Activated gamma-delta T cell treated with anti-CD3 and anti-CD28 coated beads, Interleukin-2, amount 50 U/mL, for 16 hours (primary cell): ENCODE results near the gene MEF2A.

Experiments used
- DNase-seq: peaks from one replicate; pipeline ENCODE4 v3.0.0-alpha.2; 2020; ENCODE audit warnings: low read depth

Gene MEF2A

DNA sequence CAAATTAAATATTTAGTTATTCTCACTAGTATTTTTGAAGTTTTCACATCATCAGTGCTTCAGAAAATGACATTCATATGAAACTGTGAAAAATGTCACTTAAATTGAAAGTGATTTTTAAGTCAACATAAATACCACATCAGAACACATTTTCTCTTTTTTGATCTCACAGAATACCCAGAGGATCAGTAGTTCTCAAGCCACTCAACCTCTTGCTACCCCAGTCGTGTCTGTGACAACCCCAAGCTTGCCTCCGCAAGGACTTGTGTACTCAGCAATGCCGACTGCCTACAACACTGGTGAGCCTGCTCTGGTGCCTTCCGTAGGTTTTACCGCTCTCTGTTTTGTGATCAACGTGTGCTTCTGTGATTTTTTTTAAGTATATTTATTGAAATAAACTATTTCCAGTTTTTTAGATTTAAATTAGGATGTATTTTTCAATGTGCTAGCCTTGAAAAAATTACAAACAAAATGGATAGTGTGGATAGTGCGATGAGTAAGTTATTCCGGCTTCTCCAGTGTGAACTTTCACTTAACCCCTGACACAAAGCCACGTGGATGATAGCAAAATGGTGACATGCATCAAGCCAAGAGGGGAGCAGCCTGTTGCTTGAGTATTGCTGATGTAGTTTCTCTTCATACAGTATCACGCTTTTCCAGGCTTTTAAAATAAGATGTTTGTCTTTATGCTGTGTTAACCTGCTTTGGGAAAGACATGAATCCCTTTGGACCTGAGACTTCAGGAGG, 140.9 kb downstream of the MEF2A start:
- DNase-seq, result peak; percentile 21

DNA sequence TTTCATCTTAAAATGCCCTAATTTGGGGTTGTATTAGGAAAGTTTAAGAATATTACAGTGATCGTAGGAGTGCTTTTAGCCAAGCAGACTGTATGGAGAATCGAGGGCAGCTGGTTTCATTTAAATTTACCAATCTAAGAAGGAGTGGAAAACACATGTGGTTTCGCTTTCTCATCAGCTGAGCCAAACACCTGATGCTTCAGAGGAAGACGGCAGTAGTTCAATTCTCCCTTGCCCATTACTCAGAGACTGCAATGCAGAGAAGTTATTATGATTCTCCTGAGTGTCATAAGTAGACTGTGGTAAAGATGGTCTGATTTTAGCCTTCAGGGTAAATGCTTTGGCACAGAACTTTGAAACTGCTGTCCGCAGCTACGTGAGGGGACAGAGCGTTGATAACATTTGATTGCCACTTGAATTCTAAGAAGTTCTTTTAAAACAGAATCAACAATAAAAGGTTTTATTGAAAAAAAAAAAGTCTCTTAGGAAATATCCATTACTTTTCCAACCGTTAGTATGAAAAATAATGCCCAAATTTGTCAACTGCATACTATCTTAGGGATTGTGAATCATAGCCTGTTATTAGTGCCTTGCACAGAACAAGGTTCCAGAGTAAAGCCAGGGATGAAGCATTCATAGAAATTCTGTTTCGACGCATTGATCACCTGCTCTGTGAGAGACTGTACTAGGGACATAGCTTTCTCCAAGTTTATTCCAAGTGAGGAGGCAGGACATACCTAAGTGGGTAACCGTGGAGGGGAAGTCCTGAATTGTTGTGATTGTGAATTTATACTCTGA, 141.9 kb downstream of the MEF2A start:
- no peak for DNase-seq

DNA sequence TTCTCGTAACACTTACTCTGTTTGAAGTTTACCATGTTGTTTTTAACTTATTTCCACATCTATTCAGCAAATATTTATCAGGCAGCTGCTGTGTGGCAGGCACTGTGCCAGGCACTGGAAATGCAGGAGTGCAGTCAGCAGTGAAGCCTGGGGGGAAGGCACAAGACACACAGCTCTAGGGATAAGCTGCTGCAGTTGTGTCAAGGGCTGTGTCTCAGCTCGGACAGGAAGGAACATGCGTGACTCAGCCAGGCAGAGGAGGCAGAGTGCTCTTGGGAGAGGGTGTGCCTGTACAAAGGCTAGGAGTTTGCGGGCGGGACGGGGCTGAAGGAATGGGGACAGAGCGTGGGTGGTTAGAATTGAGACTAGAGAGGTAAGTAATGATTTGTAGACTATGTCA, 142.8 kb downstream of the MEF2A start:
- DNase-seq, result no peak

DNA sequence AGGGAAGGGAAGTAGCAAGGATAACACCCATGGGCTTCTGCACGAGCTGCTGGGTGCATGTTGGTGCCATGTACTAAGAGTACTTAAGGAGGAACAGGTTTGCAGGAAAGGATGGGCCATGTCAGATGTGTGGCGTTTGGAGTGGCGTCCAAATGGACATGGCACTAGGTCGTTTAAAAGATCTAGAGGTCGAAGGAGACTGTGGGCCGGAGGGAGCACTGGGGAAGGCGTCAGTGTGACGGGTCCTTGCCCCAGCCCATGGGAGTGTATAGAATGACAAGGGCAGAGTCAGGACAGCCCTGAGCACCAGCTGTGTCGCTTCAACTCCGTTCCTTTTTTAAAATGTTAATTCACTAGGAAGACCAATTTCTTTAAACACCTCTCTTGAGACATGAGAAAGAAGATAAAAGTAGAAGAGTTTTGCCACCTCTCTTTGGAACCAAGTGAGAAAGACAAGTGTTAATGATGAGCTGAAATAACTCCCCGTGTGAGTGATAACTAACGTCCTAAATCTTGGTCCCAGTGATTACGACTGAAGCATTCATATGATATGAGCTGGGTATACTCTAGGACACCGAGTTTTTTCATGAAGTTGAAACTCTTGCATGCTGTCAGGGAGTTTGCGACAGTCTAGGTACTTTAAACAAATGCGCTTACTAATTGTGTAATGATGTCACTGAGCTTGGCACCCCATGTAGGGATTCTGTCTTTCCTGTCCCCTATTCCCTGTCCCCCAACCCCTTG, 143.6 kb downstream of the MEF2A start:
- DNase-seq, result no peak

DNA sequence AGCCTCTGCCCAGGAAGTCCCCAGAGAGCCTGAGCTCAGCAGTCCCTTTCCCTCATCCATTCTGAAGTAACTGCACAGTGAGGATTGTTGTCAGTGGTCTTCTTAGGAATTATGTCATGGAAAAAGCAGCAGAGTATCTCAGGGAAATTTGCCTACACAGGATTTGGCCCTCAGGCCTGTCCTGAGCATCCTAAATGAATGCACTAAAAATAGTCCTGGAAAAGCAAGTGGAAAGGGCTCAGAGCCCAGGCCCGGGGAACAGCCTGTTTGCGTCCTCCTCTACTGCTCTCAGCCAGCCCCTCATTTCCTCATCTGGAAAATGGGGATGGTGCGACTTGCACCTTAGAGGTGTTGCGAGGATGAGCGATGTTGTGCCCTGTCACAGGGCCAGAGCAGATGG, 145.8 kb downstream of the MEF2A start:
- DNase-seq, result no peak

DNA sequence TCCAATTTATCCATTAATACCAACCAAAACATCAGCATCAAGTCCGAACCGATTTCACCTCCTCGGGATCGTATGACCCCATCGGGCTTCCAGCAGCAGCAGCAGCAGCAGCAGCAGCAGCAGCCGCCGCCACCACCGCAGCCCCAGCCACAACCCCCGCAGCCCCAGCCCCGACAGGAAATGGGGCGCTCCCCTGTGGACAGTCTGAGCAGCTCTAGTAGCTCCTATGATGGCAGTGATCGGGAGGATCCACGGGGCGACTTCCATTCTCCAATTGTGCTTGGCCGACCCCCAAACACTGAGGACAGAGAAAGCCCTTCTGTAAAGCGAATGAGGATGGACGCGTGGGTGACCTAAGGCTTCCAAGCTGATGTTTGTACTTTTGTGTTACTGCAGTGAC, 146.6 kb downstream of the MEF2A start:
- DNase-seq, result no peak

DNA sequence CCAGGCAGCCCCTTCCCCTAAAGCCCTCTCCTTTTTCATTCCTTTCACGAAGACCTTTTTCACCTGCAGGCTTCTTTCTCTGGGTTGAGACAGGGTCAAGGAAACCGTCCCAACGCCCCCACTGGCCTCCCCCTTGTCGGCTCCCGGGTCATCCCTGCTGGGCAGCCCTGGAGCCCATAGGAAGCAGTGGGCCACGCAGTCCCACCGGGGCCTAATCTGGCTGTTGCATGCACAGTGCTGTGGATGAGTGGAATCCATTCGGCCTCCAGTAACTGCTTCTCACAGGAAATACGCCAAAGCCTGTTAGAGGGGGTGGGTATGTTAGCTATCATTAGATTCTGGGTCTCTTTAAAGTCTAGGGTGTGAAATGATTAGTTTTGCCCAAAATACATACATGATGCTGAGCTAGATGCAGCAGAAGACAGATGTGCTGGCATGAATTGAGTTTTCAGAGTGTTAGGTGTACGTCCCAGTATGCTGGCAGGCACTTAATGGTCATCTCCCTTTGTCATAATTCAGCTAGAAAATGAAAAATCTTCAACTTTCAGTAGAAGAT, 150.8 kb downstream of the MEF2A start:
- no peak for DNase-seq

DNA sequence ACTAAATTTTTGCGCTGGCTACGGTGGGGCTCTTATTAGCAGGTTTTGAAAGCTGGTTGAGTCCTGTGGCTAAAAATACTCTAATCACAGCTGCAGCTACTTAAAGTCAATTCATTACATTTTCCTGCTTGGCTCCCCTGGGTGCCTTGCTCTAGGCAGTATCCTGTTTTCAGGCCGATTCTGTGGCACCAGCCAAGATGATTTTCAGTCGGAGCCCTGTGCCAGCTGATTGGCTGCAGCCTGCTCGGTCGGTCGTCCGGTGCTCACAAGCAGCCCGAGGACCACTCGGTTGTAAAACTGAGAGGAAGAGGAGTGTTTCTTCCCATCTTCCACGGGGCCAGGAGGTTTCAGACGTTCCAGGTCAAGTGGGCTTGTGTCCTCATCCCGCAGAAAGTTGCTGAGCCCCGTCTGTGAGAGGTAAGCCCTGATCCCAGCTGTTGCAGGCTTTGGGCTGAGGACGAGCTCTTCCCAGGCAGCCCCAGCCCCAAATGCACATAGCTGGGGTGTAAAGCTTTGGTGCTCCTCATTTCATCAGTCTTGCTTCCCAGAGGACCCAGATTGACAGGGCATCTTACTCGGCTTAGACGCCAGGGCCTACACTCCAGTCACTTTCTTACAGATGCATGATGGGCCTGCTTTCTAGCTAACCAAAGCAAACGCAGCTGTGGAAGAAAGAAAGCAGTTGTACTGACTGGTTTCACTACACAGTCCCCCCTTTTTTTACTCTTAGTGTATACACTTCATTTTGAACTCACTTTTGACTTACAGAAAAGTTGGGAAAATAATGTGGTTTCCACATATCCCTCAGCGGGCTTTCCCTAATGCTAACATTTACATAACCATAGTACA, 151.6 kb downstream of the MEF2A start:
- DNase-seq, result no peak

DNA sequence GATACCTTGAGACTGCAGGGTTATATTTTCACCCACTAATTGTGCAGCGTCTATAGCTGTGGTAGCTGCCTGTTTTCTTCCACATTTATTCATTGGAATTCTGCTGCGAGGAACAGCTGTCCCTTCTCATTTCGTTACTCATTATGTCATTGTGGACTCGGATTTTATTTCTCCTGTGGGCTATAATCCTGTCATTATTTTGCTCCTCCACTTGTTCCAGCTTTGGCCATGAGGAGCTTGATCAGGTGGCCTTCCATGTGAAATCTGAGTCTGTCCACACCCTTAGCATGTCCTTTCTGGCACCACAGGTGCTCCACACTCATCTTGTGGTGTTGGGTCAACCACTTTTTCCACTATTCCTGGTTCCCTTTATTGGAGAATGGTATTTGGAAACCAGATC, 152.6 kb downstream of the MEF2A start:
- no peak for DNase-seq

DNA sequence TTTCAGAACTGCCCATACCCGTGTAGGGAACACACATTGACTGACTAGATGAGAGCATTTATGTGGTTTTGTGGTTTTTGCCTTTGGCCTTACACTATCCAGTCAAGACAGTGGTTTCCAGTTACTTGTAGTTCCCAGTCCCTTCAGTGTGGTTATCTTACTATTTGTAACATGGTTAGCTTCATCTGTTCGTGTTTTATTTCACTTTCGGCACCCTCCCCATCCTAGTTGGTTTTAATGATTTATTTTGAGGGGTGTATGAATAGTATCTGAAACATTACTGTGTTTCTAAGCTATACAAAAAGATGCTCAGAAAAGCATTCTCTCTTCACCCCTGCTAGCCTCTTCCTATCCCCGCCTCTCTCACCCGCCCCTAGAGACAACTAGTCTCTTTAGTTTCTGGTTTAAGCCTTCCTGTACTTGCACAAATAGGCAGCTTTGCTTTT, 153.3 kb downstream of the MEF2A start:
- no peak for DNase-seq

DNA sequence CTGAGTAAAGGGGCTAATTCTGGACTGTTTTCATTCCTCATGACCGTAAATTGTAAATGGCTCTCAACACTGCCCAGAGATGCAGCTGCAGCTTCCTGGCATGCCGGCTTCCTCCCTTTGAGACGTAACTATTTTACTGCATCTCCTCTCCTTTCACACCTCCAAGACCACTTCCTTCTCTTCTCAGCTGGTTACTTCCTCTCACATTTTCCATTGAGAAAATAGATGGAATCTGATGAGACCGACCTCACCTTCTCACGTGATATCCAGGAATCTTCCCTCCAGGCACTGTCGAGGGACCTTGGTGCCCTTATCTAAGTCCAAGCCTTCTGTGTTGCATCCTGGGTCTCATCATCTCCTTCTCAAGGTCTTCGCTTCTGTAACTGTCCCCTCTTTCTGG, 154.7 kb downstream of the MEF2A start:
- DNase-seq, result no peak

DNA sequence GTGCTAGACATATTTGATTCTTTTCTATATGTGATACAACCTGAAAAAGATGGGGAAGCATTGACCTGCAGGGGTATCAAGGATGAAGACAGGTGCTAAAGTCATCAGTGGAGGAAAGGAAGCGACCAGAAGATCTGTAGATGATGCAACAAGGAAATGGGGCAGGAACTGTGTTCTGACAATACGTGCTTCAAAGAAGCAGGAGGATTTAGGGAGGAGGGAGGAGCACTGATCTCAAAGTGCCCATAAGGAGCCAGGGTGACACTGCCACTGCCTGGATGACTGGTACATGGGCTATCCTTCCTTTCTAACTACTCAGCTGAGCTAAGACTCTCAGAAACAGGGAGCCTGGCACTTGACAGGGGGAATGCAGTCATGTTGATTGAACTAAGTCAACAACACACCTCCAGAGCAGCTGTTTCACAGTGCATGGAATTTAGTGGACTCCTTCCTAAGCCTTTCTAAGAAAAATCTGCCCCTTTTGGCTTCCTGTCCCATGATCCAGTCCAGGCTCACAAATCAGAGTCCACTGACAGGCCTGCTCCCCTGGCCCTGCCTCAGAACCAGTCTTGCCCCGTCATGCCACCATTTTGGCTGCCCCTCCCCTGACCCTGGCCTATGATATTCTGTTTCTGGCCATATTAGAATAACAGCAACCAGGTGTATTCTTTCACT, 155.5 kb downstream of the MEF2A start:
- no peak for DNase-seq

DNA sequence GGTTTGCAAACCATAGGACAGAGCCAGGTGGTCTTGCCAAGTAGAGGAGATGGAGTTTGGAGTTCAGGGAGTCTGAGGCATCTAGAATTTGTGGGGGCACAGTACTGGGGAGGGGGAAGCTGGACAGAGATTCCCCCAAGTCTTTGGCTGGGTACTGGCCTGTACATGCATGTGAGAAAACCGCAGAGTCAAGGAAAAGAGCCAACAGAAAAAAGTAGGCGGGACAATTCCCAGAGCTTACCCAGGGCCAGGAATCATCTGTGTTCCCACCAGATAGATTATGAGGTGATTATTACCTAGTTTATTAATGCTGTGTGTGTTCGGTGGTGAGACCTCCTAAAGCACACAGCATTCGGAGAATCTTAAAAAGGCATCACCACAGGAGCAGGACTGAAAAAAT, 156.1 kb downstream of the MEF2A start:
- DNase-seq, result no peak

DNA sequence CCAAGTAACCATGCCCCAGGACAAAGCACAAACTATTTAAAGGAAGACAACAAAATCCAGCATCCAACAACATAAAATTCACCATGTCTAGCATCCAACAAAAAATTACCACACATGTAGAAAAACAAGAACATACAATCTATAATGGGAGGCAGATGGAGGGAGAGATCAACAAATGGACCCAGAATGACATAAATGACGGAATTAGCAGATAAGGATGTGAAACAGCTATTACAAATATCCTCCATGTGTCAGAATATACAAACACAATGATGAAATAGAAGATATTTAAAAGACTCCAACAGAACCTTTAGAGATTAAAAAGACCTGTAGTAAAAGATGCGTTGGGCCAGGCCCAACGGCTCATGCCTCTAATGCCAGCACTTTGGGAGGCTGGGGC, 156.6 kb downstream of the MEF2A start:
- DNase-seq, result no peak

DNA sequence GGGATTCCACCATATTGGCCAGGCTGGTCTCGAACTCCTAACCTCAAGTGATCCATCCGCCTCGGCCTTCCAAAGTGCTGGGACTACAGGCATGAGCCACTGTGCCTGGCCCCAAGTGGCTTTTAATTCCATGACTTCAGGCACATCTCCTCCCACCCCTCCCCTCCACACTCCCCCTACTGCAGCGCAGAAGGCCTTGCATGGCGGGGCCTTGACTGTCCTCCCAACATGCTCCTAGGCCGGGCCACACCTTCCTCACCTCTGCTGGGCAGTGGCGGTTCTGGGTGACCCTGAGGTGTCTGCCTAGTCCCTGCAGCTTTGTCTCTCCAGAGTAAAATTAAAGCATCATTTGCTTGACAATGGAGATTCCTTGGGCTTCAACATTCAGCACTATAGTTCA, 160.5 kb downstream of the MEF2A start:
- DNase-seq, result no peak

DNA sequence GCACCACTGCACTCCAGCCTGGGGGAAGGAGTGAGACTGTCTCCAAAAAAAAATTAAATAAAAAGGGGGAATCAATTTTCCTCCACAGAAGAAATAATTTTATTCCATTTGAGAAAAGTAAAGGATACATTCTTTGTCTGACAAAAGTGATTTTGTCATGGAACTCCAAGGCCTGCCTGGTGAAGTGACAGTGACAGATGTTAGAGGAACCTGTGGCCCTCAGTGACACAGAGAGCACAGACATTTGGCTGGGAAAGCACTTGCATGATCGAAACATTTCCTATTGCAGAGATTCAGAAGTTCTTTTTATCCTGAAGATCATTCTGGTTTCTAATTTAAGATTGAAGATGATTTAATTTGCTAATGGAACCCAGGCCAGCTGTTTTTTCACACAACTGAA, 161.5 kb downstream of the MEF2A start:
- DNase-seq, result no peak

DNA sequence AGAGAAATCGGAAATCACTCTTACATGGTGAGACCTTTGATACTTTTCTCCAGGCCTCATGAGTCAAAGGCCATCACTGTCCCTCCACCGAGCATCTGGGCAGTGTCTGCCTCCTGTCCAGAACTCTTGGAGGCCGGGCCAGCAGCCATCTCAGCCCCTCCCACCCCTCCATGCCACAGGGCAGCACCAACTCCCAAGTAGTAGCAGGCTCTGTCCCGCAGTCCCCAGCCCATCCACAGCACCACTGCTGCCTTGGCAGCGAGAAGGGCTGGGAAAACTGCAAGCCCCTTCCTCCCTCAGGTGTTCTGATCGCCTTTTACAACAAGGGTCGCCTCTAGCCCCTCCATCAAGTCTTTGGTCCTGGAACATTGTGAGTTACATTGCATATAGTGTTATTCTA, 161.9 kb downstream of the MEF2A start:
- no peak for DNase-seq

DNA sequence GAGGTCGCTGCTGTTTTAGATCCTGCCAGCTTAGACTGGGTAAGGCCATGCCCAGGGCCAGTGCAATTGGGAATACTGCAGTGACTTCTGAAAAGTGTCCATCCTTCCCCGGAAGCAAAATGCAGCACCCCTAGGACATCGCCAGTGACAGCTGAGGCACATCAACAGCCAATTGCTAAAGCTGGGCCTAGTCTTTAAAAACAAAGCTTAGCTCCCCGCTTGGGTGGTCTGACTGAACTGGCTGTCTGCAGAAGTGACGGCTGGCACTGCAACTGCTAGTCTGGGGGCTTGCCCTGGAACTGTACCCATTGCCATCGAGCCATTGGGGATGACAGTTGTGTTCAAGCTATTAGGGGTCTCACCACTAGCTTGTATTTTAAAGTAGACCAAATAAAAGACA, 163.1 kb downstream of the MEF2A start:
- DNase-seq, result no peak

DNA sequence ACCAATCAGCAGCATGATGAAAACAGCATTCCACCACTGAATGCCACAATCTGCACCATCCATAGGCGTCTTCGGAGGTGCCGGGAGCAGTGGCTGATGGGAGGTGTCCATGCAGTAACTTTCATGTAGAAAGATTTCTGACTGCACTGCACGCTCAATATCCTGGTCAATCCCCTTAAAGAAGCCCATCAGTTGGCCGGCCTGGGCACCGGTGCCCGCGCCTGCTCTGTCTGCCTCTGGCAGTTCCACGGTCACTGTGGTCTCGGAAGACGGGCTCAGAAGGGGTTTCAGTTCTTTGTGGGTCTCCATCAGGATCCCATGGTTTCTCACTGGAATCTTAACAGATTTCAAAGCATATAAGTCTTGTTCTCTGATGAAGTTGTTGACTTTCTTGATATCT, 163.5 kb downstream of the MEF2A start:
- DNase-seq, result no peak

DNA sequence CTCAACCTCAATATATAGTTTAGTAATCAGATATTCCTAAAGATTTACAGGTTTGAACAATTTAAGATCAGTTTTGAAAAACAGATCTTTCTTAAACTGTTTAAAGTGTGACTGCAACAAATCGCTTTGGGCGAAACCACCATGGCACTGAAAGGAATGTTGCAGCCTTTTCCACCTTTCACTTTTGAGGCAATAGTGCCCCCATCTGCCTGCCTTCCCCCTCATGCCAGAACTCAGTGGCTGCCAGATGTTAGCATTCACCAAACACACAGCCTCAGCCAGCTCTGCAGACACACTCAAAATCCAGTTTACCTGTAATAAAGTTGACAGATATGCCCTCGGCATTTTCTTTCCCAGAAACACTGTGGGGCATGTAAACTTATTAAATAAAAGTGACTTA, 164.1 kb downstream of the MEF2A start:
- DNase-seq, result no peak
